D721Med (cell line): ENCODE results near the gene SEC14L6.
"Not testable (repeated sequence)": the region's sequence is repeated elsewhere in the genome, so short reads cannot be mapped to it uniquely, and the experiment has no call there.

ENCODE experiments used
- DNase-seq: peaks from one replicate; pipeline ENCODE4 v3.0.0; 2011; ENCODE audit warnings: low spot score; ENCODE audit not compliant: insufficient read length
- FAIRE-seq: peaks from 2 replicates; lab custom pipeline; 2011; peaks lifted over from hg19 to GRCh38; lab: Jason Lieb, UNC
- CTCF ChIP-seq: IDR thresholded peaks from 2 replicates; pipeline ENCODE4 v1.5.1; 2012; ENCODE audit warnings: mild to moderate bottlenecking, control low read depth; ENCODE audit not compliant: insufficient read depth; ENCODE audit errors: missing control alignments

Gene SEC14L6

GRCh38 chr22:30547188-30547587 lies 647 bp upstream of the SEC14L6 start:
- TF ChIP-seq CTCF: no peak
- FAIRE-seq (no peak), DNase-seq (no peak)

- TF ChIP-seq CTCF: no peak
- FAIRE-seq (no peak), DNase-seq (no peak)
Observed at GRCh38 chr22:30542811-30543188, 3.7 kb downstream of the SEC14L6 start.

- TF ChIP-seq CTCF: no peak
- no peak for FAIRE-seq
- DNase-seq: no peak
Observed at GRCh38 chr22:30541961-30542810, 4.4 kb downstream of the SEC14L6 start.

- FAIRE-seq, DNase-seq: not testable (repeated sequence)
Observed at GRCh38 chr22:30541511-30541910, 5.0 kb downstream of the SEC14L6 start.

- TF ChIP-seq CTCF: no peak
- DNase-seq (no peak), FAIRE-seq (no peak)
Observed at GRCh38 chr22:30539368-30539767, 7.2 kb downstream of the SEC14L6 start.

GRCh38 chr22:30538280-30538679 lies 8.3 kb downstream of the SEC14L6 start:
- no peak for TF ChIP-seq CTCF
- FAIRE-seq (no peak), DNase-seq (no peak)

GRCh38 chr22:30537083-30537731 lies 9.3 kb downstream of the SEC14L6 start:
- FAIRE-seq: no peak
- no peak for TF ChIP-seq CTCF
- DNase-seq: no peak
